ENCODE data around the gene TRAF6.

The TRAF6 gene

GRCh38 chr11:36510594-36510942, 496 bp upstream of the TRAF6 start:
- TF ChIP-seq CTCF (IDR thresholded peaks at IDR 0.05; ENCODE audit: insufficient read depth, low read length, missing control alignments): no peak
- peak overlapping the region; percentile 99 for H3K4me3 ChIP-seq (ENCODE audit: low read depth, low read length)
- no peak for DNase-seq (ENCODE audit: low read depth, low spot score)
- ChIA-PET CTCF (interaction anchor here (0.7 to 2.9 kb wide), 13 partner anchors 9 to 198 kb away, joined by 3 to 20 read pairs (median 3); no protein-coding TSS in a partner anchor), POLR2A (interaction anchor here (1.0 kb wide), 1 partner anchor 84 kb away, joined by 3 read pairs; the partner anchor contains the start of gene IFTAP)

- DNase-seq (ENCODE audit: low read depth, low spot score): no peak
- CTCF ChIA-PET: interaction anchor here (0.8 to 2.9 kb wide), 9 partner anchors 9 to 238 kb away, joined by 3 to 20 read pairs (median 4); no protein-coding TSS in a partner anchor
- peak overlapping the region; percentile 99 for H3K4me3 ChIP-seq (ENCODE audit: low read depth, low read length)
- POLR2A ChIA-PET: interaction anchor here (1.2 kb wide), 1 partner anchor 9 kb away, joined by 5 read pairs; no protein-coding TSS in a partner anchor
- no peak for TF ChIP-seq CTCF (IDR thresholded peaks at IDR 0.05; ENCODE audit: insufficient read depth, low read length, missing control alignments)
Measured at GRCh38 chr11:36509201-36509639, 852 bp downstream of the TRAF6 start.

- no peak for DNase-seq (ENCODE audit: low read depth, low spot score)
- ChIA-PET POLR2A (interaction anchor here (0.7 to 1.2 kb wide), 2 partner anchors 9 to 16 kb away, joined by 3 to 5 read pairs; no protein-coding TSS in a partner anchor), CTCF (interaction anchor here (0.8 to 2.9 kb wide), 9 partner anchors 8 to 238 kb away, joined by 3 to 20 read pairs (median 4); no protein-coding TSS in a partner anchor)
- peak overlapping the region; percentile 99 for H3K4me3 ChIP-seq (ENCODE audit: low read depth, low read length)
- TF ChIP-seq CTCF (IDR thresholded peaks at IDR 0.05; ENCODE audit: insufficient read depth, low read length, missing control alignments): no peak
Measured at GRCh38 chr11:36508743-36509142, 1.3 kb downstream of the TRAF6 start.

- POLR2A ChIA-PET: interaction anchor here (0.7 to 1.2 kb wide), 2 partner anchors 8 to 15 kb away, joined by 3 to 5 read pairs; no protein-coding TSS in a partner anchor
- peak overlapping the region; percentile 99 for H3K4me3 ChIP-seq (ENCODE audit: low read depth, low read length)
- no peak for DNase-seq (ENCODE audit: low read depth, low spot score)
Measured at GRCh38 chr11:36507824-36508489, 2.1 kb downstream of the TRAF6 start.

GRCh38 chr11:36501236-36501635, 8.8 kb downstream of the TRAF6 start:
- no peak for DNase-seq (ENCODE audit: low read depth, low spot score)
- no peak overlapping the region for H3K4me3 ChIP-seq (ENCODE audit: low read depth, low read length)
- CTCF ChIA-PET: interaction anchor here (2.5 to 4.1 kb wide), 3 partner anchors 8 to 23 kb away, joined by 15 to 47 read pairs (median 20); partner anchors contain the start of gene TRAF6

More at GRCh38 chr11:36507824-36508489, 2.1 kb downstream of the TRAF6 start:
- TF ChIP-seq CTCF (IDR thresholded peaks at IDR 0.05; ENCODE audit: insufficient read depth, low read length, missing control alignments): no peak
- CTCF ChIA-PET: interaction anchor here (1.2 to 2.9 kb wide), 5 partner anchors 7 to 239 kb away, joined by 3 to 20 read pairs (median 5); no protein-coding TSS in a partner anchor

More at GRCh38 chr11:36501236-36501635, 8.8 kb downstream of the TRAF6 start:
- no peak for TF ChIP-seq CTCF (IDR thresholded peaks at IDR 0.05; ENCODE audit: insufficient read depth, low read length, missing control alignments)
- POLR2A ChIA-PET: no interaction called here
